Kidney glomerular epithelial cell (primary cell): ENCODE results near the gene CCL2.
"Not testable (repeated sequence)": the region's sequence is repeated elsewhere in the genome, so short reads cannot be mapped to it uniquely, and the experiment has no call there.

Experiments
- DNase-seq: peaks from one replicate; lab custom pipeline; 2025; lab: John Stamatoyannopoulos, UW

The CCL2 gene

GRCh38 chr17:34254651-34255380, at the start of gene CCL2:
Gene CCL2 (plus strand): TSS chr17:34255285. CDS start chr17:34255350, 65 bp downstream.
- DNase-seq: peak; percentile 86

GRCh38 chr17:34205401-34205800, 49.7 kb upstream of the CCL2 start:
- no peak for DNase-seq

GRCh38 chr17:34206569-34206968, 48.5 kb upstream of the CCL2 start:
- no peak for DNase-seq

- no peak for DNase-seq
Measured at GRCh38 chr17:34207572-34207971, 47.5 kb upstream of the CCL2 start.

GRCh38 chr17:34218748-34219147, 36.3 kb upstream of the CCL2 start:
- no peak for DNase-seq

- no peak for DNase-seq
Measured at GRCh38 chr17:34219405-34219804, 35.7 kb upstream of the CCL2 start.

GRCh38 chr17:34220045-34220751, 34.9 kb upstream of the CCL2 start:
- DNase-seq: no peak

GRCh38 chr17:34220752-34221395, 34.2 kb upstream of the CCL2 start:
- DNase-seq: no peak

GRCh38 chr17:34221411-34221810, 33.7 kb upstream of the CCL2 start:
- DNase-seq: no peak

- DNase-seq: no peak
Measured at GRCh38 chr17:34222722-34223497, 32.2 kb upstream of the CCL2 start.

GRCh38 chr17:34225046-34225445, 30.0 kb upstream of the CCL2 start:
- no peak for DNase-seq

- DNase-seq: peak; percentile 10
Measured at GRCh38 chr17:34226011-34226743, 28.9 kb upstream of the CCL2 start.

GRCh38 chr17:34226744-34227034, 28.4 kb upstream of the CCL2 start:
- DNase-seq: no peak

- not testable (repeated sequence) for DNase-seq
Measured at GRCh38 chr17:34227293-34227692, 27.8 kb upstream of the CCL2 start.

GRCh38 chr17:34227707-34228106, 27.4 kb upstream of the CCL2 start:
- DNase-seq: no peak

- DNase-seq: no peak
Measured at GRCh38 chr17:34228781-34229180, 26.3 kb upstream of the CCL2 start.

- DNase-seq: no peak
Measured at GRCh38 chr17:34230342-34230741, 24.7 kb upstream of the CCL2 start.

- DNase-seq: no peak
Measured at GRCh38 chr17:34234616-34235015, 20.5 kb upstream of the CCL2 start.

GRCh38 chr17:34235389-34236028, 19.6 kb upstream of the CCL2 start:
- DNase-seq: peak; percentile 8

- no peak for DNase-seq
Measured at GRCh38 chr17:34236281-34236892, 18.7 kb upstream of the CCL2 start.

GRCh38 chr17:34237458-34237857, 17.6 kb upstream of the CCL2 start:
- DNase-seq: no peak
